ENCODE data around the gene TBC1D9. TPM values are rescaled to one million over a fixed set of nuclear protein-coding genes. Genes with fewer than 3 reads are reported as not detected.

The TBC1D9 gene
- polyA plus RNA-seq, 1 donor (not counting 4 experiments of a cell fraction or from before 2014, with no cell fraction given), result 11.6 TPM

DNA sequence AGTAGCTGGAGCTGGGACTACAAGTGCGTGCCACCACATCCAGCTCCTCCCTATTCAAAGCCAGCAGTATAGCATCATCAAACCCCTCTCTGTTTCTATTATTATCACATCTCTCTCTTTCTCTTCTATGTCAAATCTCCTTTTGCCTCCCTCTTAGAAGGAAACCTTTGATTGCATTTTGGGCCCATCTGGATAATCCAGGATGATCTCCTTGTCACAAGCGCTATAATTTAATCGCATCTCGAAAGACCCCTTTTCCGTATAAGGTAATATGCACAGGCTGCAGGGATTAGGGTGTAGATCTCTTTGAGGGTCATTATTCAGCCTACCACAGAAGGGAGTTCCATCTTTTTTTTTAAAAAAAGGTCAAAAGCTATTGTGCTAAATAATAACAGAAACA is 46.4 kb upstream of the TBC1D9 start:
- no peaks in the 10 kb centered on the region for H3K27me3 ChIP-seq (ENCODE audit: control insufficient read depth, extremely low read depth, insufficient read depth, low read length)
- TF ChIP-seq, protein P1, sequence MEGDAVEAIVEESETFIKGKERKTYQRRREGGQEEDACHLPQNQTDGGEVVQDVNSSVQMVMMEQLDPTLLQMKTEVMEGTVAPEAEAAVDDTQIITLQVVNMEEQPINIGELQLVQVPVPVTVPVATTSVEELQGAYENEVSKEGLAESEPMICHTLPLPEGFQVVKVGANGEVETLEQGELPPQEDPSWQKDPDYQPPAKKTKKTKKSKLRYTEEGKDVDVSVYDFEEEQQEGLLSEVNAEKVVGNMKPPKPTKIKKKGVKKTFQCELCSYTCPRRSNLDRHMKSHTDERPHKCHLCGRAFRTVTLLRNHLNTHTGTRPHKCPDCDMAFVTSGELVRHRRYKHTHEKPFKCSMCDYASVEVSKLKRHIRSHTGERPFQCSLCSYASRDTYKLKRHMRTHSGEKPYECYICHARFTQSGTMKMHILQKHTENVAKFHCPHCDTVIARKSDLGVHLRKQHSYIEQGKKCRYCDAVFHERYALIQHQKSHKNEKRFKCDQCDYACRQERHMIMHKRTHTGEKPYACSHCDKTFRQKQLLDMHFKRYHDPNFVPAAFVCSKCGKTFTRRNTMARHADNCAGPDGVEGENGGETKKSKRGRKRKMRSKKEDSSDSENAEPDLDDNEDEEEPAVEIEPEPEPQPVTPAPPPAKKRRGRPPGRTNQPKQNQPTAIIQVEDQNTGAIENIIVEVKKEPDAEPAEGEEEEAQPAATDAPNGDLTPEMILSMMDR (optimal IDR thresholded peaks at IDR 0.05 in 1 of 3, IDR thresholded peaks at IDR 0.05 in 1 of 3, conservative IDR thresholded peaks at IDR 0.05 in 1 of 3; ENCODE audit: extremely low read depth in 1 of 3, insufficient read depth in 2 of 3, low read length in 3 of 3), result no peak
- TF ChIP-seq EZH2 (IDR thresholded peaks at IDR 0.05; ENCODE audit: low read length), result no peak
- dilution Hi-C loops (cut with MboI; ENCODE audit: extremely low pct_ligation_motif_present, low sequenced_read_pairs), result no loop called here

GRCh38 chr4:140800666-140801065 is 44.5 kb upstream of the TBC1D9 start:
- Histone ChIP-seq H3K79me2 (ENCODE audit: control insufficient read depth, insufficient read depth, low read length) (no peaks in the 10 kb centered on the region), H3K9ac (ENCODE audit: control insufficient read depth, extremely low read depth, insufficient read depth, low read length) (no peak overlapping the region), H3K36me3 (ENCODE audit: control insufficient read depth in 2 of 2, extremely low read depth in 1 of 2, insufficient read depth in 2 of 2, low read length in 2 of 2) (no peaks in the 10 kb centered on the region), H3K4me3 (ENCODE audit: control insufficient read depth in 2 of 3, extremely low read depth in 1 of 3, insufficient read depth in 2 of 3, low read depth in 1 of 3, low read length in 3 of 3) (no peak overlapping the region), H3K4me2 (ENCODE audit: control insufficient read depth, extremely low read depth, insufficient read depth, low read depth, low read length) (no peak overlapping the region), H4K20me1 (ENCODE audit: control insufficient read depth, extremely low read depth, insufficient read depth, low read length) (no peaks in the 10 kb centered on the region), H2AFZ (ENCODE audit: control insufficient read depth, low read length) (no peak overlapping the region), H3K27me3 (ENCODE audit: control insufficient read depth, extremely low read depth, insufficient read depth, low read length) (no peaks in the 10 kb centered on the region), H3K4me1 (ENCODE audit: control insufficient read depth, extremely low read depth, insufficient read depth, low read length) (no peaks in the 10 kb centered on the region), H3K9me3 (ENCODE audit: control insufficient read depth, low read depth, low read length) (no peaks in the 10 kb centered on the region), H3K27ac (ENCODE audit: control insufficient read depth, insufficient read depth, low read length) (no peak overlapping the region), H3K9me1 (ENCODE audit: control insufficient read depth, extremely low read depth, insufficient read depth, low read length) (no peaks in the 10 kb centered on the region)
- DNase-seq (ENCODE audit: low read depth, low spot score) (no peak), FAIRE-seq (no peak)
- TF ChIP-seq, protein P1 (optimal IDR thresholded peaks at IDR 0.05 in 1 of 3, IDR thresholded peaks at IDR 0.05 in 1 of 3, conservative IDR thresholded peaks at IDR 0.05 in 1 of 3; ENCODE audit: extremely low read depth in 1 of 3, insufficient read depth in 2 of 3, low read length in 3 of 3), result no peak
- TF ChIP-seq EZH2 (IDR thresholded peaks at IDR 0.05; ENCODE audit: low read length), result no peak
- dilution Hi-C loops (cut with MboI; ENCODE audit: extremely low pct_ligation_motif_present, low sequenced_read_pairs), result no loop called here

More for the DNA sequence above, 46.4 kb upstream of the TBC1D9 start:
- H3K79me2 ChIP-seq (ENCODE audit: control insufficient read depth, insufficient read depth, low read length), result no peaks in the 10 kb centered on the region
- no peak overlapping the region for H3K4me2 ChIP-seq (ENCODE audit: control insufficient read depth, extremely low read depth, insufficient read depth, low read depth, low read length)
- no peak overlapping the region for H3K9ac ChIP-seq (ENCODE audit: control insufficient read depth, extremely low read depth, insufficient read depth, low read length)
- no peaks in the 10 kb centered on the region for H3K4me1 ChIP-seq (ENCODE audit: control insufficient read depth, extremely low read depth, insufficient read depth, low read length)
- FAIRE-seq (no peak), DNase-seq (ENCODE audit: low read depth, low spot score) (no peak)
- H3K36me3 ChIP-seq (ENCODE audit: control insufficient read depth in 2 of 2, extremely low read depth in 1 of 2, insufficient read depth in 2 of 2, low read length in 2 of 2), result no peaks in the 10 kb centered on the region
- H3K4me3 ChIP-seq (ENCODE audit: control insufficient read depth in 2 of 3, extremely low read depth in 1 of 3, insufficient read depth in 2 of 3, low read depth in 1 of 3, low read length in 3 of 3), result no peak overlapping the region
- no peaks in the 10 kb centered on the region for H3K9me3 ChIP-seq (ENCODE audit: control insufficient read depth, low read depth, low read length)
- H3K9me1 ChIP-seq (ENCODE audit: control insufficient read depth, extremely low read depth, insufficient read depth, low read length), result no peaks in the 10 kb centered on the region
- no peak overlapping the region for H3K27ac ChIP-seq (ENCODE audit: control insufficient read depth, insufficient read depth, low read length)
- no peak overlapping the region for H2AFZ ChIP-seq (ENCODE audit: control insufficient read depth, low read length)
- no peaks in the 10 kb centered on the region for H4K20me1 ChIP-seq (ENCODE audit: control insufficient read depth, extremely low read depth, insufficient read depth, low read length)
